Measurements from ENCODE around the gene EPB41L4B. TPM values are rescaled to one million over a fixed set of nuclear protein-coding genes. Genes with fewer than 3 reads are reported as not detected.

EPB41L4B gene
- total and polyA plus RNA-seq, 2 of the 13 experiments (the other 11 are each of a cell fraction or from before 2014, with no cell fraction given): 17.6 to 22.1 TPM

- TF ChIP-seq GMEB2 (CRISPR knock-in tag; IDR thresholded peaks at IDR 0.05; ENCODE audit: low read depth): no peak
- TF ChIP-seq GTF3A (CRISPR knock-in tag; conservative IDR thresholded peaks at IDR 0.05): 0 out of 2 replicates have a peak, but pooled peaks have one; percentile 60
- TF ChIP-seq ZNF230 (CRISPR knock-in tag; IDR thresholded peaks at IDR 0.05): peak; percentile 93
- no peak for TF ChIP-seq PAF1 (CRISPR knock-in tag; IDR thresholded peaks at IDR 0.05)
- TF ChIP-seq ZNF784 (CRISPR knock-in tag; IDR thresholded peaks at IDR 0.05; ENCODE audit: borderline replicate concordance): peak; percentile 46; the same call in 1 of the 2 replicates
- TF ChIP-seq ZNF589 (CRISPR knock-in tag; conservative IDR thresholded peaks at IDR 0.05): peak; percentile 77
- peak; percentile 51; the same call in 1 of the 2 replicates for TF ChIP-seq RFX1 (IDR thresholded peaks at IDR 0.05)
- no peak for TF ChIP-seq ZNF83 (CRISPR knock-in tag; IDR thresholded peaks at IDR 0.05; ENCODE audit: borderline replicate concordance)
- TF ChIP-seq KDM6A (CRISPR knock-in tag; IDR thresholded peaks at IDR 0.05; ENCODE audit: low read depth): no peak
- TF ChIP-seq ZNF10 (CRISPR knock-in tag; IDR thresholded peaks at IDR 0.05; ENCODE audit: borderline replicate concordance, low read depth): no peak
- TF ChIP-seq TAF15 (IDR thresholded peaks at IDR 0.05; ENCODE audit: low read depth, low read length, poor library complexity, severe bottlenecking): no peak
- peak; percentile 81 for TF ChIP-seq THAP11 (CRISPR knock-in tag; IDR thresholded peaks at IDR 0.05)
- TF ChIP-seq GTF2F1 (IDR thresholded peaks at IDR 0.05; ENCODE audit: low read length): no peak
- no peak for TF ChIP-seq BCLAF1 (IDR thresholded peaks at IDR 0.05)
- TF ChIP-seq ZNF614 (CRISPR knock-in tag; IDR thresholded peaks at IDR 0.05; ENCODE audit: borderline replicate concordance): peak; percentile 89
- TF ChIP-seq MTF2 (CRISPR knock-in tag; IDR thresholded peaks at IDR 0.05; ENCODE audit: borderline replicate concordance): peak; percentile 82; the same call in 1 of the 2 replicates
- TF ChIP-seq ZNF710 (CRISPR knock-in tag; IDR thresholded peaks at IDR 0.05; ENCODE audit: borderline replicate concordance): peak; percentile 87; the same call in 1 of the 2 replicates
- no peak for TF ChIP-seq ISX (CRISPR knock-in tag; conservative IDR thresholded peaks at IDR 0.05)
- no peak for TF ChIP-seq NR2F6 (IDR thresholded peaks at IDR 0.05)
- TF ChIP-seq NR2F6 (CRISPR knock-in tag; IDR thresholded peaks at IDR 0.05): peak; percentile 72; the same call in 1 of the 2 replicates
- no peak for TF ChIP-seq KLF15 (CRISPR knock-in tag; IDR thresholded peaks at IDR 0.05; ENCODE audit: borderline replicate concordance)
- TF ChIP-seq CBX2 (IDR thresholded peaks at IDR 0.05; ENCODE audit: low read depth, low read length): no peak
- TF ChIP-seq CBX2 (CRISPR knock-in tag; IDR thresholded peaks at IDR 0.05; ENCODE audit: low read depth): no peak
- TF ChIP-seq PPARG (CRISPR knock-in tag; conservative IDR thresholded peaks at IDR 0.05): peak; percentile 79
- no peak for TF ChIP-seq NFIC (IDR thresholded peaks at IDR 0.05; ENCODE audit: low read length)
Measured at GRCh38 chr9:109320742-109321448, at the start of gene EPB41L4B (continued).

All from HepG2 (cell line).